HTR-8/SVneo (cell line): ENCODE results near the gene PAF1.
A peak's percentile ranks its signal among the peaks of the same experiment; 100 is the strongest.

ENCODE experiments used
- DNase-seq: peaks from one replicate; pipeline ENCODE4 v3.0.0; 2011; ENCODE audit warnings: low spot score, mixed read lengths; ENCODE audit not compliant: insufficient read length
- FAIRE-seq: peaks from 2 replicates; lab custom pipeline; 2011; peaks lifted over from hg19 to GRCh38; lab: Jason Lieb, UNC

PAF1 gene

DNA sequence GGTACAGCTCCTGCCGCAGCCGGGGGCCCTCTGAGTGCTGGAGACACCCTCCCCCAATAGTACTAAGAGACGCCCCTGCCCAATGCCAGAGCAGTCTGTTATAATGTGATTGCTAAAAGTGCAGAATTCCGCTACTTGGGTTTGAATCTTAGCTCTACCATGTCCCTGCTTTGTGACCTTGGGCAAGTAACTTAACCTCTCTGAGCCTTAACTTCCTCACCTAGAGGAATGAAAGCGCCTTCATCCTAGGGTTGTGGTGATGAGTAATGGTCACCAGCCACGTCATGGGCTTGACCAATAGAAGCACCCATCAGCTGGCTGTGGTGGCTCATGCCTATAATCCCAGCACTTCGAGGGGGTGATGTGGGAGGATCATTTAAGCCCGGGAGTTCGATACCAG, 28.1 kb upstream of the PAF1 start:
- FAIRE-seq: no peak
- DNase-seq: no peak

DNA sequence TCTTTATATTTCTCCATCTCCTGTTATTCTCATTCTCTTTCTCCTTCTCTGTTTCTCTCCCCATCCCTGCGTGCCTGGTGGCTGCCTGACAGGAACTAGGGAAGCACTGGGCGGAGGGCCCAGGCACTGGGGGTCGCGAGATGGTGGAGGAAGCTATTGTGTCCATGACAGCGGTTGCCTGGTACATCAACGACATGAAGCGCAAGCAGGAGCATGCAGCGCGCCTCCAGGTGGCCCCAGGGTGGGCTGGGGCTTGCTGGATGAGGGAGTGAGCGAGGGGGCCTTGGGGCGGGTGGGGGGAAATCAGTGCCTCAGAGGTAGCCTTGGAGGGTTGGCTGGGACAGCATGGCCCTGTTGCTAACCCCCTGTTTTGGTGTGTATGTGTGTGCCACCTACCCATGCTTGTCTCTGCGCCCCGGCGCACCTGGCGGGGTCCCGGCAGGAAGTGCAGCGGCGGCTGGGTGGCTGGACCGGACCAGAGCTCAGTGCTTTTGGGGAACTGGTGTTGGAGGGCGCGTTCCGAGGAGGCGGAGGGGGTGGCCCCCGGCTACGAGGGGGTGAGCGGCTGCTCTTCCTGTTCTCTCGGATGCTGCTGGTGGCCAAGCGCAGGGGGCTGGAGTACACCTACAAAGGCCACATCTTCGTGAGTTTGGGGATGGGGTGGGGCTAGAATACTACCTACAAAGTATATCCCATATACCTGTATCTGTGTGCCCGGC, 26.7 kb upstream of the PAF1 start:
- no peak for DNase-seq
- FAIRE-seq: no peak

DNA sequence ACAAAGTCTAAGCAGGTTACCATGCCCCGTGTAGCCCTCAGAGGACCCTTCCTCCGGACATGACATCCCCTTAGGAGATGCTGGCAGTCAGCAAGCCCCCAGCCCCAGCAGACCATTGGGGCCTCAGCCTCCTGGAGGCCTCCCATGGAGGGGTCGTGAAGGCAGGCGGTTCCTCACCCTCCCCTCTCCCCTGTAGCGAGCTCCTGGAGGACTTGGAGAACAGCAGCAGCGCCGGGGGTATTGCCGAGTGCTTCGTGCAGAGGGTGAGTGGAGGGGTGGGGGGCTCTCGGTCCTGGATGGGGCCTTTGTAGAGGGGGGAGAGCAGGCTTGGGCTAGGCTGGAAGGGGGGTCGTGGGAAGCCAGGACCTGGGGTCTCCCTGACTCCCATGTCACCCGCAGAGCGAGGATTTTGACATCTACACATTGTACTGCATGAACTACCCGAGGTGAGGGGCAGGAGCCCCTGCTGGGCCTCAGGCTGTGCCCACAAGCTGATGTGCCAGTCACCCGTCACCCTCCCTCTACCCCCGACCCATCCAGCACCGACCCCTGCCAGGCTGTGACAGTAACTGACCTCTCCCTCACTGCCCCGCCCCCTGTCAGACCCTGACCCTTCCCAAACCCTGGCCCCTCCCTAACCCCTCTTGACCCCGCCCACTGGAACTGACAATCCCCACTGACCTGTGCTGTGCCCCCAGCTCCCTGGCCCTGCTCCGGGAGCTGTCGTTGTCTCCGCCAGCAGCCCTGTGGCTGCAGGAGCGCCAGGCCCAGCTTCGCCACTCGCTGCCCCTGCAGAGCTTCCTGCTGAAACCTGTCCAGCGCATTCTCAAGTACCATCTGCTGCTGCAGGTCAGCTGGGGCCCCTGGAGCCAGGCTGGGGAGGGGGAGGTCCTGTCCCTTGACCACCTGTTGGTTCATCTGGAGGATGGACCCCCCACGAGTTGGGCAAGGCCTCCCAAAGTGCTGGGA, 25.5 kb upstream of the PAF1 start:
- FAIRE-seq (no peak), DNase-seq (no peak)

DNA sequence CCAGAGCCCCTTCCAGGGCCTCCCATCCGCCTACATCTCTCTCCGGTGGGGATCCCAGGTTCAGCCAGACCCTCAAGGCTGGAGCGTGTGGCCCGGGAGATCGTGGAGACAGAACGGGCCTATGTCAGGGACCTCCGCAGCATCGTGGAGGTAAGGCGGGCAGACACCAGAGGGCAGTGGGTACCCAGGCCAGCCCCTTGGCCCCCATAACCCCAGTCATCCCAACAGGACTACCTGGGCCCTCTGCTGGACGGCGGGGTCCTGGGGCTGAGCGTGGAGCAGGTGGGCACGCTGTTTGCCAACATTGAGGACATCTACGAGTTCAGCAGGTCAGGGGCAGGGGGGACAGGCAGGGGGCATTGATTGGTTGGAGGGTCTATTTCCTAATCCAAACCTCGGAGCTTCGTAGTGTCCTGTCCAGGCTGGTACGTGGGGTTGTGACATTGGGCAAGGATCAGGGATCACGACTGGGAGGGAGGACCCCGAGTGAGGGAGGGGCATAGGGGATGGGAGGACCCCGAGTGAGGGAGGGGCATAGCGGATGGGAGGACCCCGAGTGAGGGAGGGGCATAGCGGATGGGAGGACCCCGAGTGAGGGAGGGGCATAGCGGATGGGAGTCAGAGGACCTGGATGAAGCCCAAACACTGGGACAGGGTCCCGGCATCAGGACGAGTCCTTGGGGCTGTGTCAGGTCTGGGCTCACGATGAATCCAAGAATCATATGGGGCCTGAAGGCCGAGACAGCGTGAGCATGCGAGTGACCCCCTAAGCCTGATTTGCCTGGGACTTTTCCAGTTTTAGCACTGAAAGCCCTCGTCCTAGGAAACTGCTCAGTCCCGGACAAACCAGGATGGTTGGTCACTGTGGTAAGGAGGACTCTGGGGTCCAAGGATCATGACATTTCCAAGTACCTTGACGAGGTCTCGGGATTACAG, 24.5 kb upstream of the PAF1 start:
- no peak for DNase-seq
- no peak for FAIRE-seq

DNA sequence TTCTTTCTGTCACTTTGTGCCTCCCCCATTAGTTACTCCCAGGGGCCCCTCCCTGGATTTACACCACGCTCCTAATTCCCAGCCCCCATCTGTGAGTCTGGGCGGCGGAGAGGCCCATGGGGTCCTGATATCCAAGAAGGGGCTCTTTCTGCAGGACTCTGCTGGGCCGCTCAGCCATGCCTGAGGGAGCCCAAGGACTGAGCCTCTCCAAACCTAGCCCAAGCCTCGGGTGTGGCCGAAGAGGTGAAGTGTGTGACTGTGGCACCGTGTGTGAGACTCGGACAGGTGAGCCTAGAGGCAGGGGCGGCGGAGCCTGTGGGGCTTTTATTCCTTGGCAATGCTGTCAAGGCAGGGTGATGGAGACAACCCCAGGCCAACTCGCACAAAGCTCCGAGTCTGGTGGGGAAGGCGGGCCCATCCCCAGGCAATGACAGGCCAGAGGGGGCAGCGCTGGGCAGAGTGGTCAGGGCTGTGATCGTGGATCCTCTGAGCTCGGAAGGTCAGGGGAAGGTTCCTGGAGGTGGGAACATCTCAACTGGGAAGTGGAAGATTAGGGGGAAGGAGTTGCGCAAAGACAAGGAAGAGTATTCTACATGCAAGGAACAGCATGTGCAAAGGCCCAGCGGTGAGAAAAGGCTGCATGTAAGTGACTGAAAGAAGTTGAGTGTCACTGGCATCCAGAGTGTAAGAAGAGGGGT, 23.2 kb upstream of the PAF1 start:
- no peak for FAIRE-seq
- no peak for DNase-seq

DNA sequence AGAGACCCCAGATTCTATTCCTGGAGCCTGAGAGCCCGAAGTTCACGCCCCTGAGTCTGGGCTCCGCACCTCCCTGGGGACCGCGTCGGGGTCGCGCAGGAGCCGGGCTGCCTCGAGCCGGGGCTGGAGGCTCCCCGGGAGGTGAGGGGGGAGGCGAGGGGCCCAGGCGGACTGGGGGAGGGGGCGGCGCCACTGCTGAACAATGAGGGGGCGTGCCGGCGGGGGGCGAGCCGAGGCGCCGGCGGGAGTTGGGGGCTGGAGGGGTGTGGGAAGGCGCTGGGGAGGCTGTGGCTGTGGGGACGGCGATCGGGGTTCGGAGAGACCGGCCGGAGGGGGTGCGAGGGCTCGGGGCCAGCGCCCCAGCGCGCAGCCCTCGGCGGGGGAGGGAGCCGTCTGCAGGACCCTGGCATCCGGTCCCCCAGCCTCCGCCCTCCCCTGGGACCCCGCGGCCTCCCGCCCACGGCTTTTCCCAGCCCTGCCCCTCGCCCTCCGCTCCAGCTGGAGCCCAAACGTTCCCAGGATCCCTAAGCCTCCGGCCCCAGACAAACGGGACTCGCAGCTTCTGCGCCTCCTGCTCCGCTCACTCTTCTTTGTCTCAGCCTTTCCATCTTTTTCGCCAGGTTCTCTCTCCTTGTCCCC, 22.5 kb upstream of the PAF1 start:
- DNase-seq (no peak), FAIRE-seq (no peak)

DNA sequence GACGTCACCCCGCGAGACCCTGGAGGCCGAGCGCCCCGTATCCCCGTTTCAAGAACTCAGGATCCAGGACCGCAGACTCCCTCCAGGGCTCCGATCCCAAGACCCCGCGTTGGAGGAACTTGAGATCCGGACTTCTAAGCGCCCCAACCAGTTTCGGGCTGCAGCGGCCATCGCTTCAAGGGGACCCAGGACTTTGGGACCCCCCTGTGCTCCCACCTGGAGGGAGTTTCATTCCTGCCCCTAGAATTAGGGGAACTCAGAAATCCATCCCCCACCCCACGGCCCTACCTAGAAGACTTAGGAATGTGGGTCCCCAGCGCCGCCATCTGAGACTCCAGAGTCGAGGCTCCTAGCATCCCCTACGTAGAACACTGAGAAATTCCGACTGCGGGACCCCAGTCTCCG, 22.0 kb upstream of the PAF1 start:
- DNase-seq (no peak), FAIRE-seq (no peak)

DNA sequence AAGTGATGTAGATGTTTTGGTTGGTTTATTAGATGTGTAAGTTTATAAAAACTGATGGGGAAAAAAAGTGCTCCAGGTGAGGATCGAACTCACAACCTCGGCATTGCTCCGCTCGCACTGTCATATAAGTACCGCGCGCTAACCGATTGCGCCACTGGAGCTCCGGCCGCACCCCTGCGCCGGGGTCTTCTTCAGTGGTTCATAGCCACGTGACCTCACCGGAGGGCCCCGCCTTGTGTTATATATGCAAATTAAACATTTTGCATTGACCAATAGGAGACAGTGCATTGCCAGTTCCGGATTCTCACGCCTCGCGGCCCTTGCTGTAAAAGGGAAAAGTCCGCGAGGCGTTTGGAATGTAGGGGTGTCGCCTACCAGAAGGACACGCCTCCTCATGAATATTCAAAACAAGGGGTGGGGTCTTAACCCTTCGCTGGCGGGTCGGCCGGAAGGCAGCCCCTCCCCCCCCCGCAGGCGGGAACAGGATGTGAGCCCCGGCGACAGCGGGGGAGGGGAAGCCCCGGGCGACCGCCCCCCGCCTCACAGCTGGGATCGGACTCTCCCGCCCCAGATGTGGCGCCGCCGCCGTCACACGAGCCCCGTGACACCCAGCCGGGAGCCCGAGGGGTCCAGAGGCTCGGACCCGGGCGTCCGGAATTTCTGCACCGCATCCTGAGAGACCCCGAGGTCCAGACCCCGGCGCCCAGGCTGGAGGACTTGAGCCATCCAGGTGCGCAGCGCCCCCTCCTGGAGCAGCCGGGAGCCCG, 21.4 kb upstream of the PAF1 start, which contains the start of gene PLEKHG2:
Gene PLEKHG2, plus strand, starts transcription at position 570 of the 767 bp plus-strand sequence. CDS start 1,418 bp downstream, outside the sequence.
- peak; percentile 95 for DNase-seq
- no peak for FAIRE-seq

DNA sequence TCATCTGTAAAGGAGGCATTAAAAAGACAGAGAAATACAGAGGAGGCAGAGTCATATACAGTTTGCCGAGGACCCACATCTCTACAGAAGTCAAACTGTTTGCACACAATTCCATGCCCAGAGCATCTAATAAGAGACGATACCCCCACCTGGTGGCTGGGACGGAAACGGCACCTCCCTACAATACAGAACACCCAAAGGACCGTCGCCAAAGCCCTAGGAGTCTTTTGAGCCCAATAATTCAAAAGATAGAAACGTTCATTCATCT, 20.9 kb upstream of the PAF1 start:
- FAIRE-seq: peak; percentile 42
- DNase-seq: no peak

DNA sequence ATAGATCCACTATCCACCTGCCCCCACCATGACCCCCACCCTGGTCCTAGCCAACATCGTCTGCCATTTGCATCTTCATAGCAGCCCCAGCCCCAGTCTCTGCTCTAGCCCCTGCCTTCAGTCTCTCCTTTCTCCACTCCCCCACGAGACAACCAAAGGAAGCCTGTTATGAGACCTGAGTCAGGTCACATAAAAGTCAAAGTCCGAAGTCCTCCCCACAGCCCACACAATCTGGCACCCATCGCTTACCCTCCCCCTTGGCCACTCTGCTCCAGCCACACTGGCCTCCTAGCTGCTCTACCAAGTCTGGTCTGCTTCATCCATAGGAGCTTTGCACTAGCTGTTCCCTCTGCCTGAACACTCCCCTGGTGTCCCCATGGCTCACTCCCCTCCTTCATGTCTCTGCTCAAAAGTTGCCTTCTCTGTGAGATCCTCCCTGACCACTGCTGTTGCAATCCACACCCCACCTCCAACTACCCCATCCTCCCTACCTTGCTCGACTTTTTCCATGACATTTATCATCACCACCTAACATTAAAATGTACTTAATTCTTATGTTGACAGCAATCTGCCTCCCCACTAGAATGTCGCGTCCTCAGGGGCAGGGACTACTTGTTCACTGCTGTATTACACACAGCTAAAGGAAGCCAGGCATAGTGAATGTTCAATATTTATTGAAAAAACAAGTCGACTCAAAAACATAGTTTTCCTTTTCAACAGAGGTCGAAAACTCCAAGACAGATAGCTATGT, 20.4 kb upstream of the PAF1 start:
- no peak for DNase-seq
- FAIRE-seq: no peak

DNA sequence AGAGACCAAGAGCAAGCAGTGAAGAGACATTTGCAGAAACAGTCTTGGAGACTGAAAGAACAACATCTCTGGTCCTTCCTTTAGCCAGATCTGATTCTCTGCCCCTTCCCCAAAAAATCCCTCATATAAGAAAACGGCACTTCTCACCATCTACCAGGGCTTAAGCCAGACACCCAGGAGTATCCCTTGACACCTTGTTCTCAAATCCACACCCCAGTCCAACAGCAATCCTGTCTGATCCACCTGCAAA, 19.9 kb upstream of the PAF1 start:
- FAIRE-seq: no peak
- no peak for DNase-seq

DNA sequence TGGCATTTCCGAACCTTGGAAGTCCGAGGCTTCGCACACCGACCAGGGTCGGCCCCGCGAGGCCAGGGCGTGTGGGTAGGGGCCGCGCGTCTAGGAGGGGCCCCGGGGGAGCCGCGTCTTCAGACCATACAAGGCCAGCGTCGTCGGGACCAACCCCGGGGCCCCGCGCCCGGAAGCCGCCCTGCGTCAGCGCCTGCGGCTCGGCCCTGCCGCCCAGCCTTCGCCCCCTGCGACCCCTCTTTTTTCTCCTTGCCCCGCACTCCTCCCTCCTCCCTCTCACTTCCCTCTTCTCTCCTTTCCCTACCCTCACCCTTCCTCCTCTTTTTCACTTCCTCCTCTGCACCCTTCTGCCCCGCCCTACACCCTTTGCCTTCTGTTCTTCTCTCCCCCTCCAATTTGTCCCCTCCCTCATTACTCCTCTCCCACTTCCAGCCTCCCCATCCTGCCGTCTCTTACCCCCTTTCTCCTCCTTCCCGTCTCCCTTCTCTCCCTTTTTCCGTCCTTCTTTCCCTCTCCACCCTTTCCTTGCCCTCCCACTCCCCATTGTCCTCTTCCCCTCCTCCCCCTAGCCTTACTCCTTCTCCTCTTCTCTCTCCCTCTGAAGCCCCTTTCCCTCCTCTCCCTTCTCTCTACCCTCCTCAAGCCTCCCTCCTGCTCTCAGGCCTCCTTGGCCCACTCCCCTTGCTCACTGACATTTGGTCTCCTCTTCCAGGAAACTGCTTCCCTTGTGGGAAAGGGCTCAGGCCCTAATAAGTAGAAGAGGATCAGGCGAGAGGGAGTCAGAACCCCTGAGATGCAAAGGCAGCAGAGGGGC, 19.3 kb upstream of the PAF1 start:
- no peak for DNase-seq
- FAIRE-seq: no peak

DNA sequence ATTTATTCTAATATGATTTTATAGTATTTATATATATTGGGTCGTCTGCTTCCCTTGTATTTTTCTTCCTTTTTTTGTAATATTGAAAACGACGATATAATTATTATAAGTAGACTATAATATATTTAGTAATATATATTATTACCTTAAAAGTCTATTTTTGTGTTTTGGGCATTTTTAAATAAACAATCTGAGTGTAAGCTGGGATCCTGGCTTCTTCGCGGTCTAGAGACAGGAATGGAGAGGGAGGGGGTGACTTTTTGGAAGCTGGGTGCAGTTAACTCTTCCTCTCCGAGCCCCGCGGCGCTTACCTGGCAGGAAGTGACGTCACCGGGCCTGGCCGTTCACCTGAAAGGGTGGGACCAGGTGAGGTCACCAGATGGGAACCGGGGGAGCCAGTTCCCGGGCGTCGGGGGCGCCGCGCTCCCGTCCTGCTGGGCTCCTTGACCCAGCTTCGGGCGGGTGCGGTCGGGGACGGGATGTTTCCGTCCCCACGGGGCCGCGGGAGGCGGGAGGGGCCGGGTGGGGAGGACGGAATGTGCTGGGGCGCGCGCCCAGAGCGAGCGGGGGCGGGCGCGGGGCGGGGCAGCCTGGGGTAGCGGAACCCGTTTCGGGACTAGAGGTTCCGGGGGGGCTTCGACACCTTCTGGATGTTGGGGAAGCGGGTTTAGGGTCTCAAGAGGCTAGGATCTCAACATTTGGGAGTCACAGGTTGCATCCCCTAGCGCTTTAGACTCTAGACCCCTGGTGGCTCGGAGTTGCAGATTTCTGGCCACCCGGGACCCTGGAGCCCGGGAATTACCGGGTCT, 18.5 kb upstream of the PAF1 start:
- DNase-seq (no peak), FAIRE-seq (no peak)

DNA sequence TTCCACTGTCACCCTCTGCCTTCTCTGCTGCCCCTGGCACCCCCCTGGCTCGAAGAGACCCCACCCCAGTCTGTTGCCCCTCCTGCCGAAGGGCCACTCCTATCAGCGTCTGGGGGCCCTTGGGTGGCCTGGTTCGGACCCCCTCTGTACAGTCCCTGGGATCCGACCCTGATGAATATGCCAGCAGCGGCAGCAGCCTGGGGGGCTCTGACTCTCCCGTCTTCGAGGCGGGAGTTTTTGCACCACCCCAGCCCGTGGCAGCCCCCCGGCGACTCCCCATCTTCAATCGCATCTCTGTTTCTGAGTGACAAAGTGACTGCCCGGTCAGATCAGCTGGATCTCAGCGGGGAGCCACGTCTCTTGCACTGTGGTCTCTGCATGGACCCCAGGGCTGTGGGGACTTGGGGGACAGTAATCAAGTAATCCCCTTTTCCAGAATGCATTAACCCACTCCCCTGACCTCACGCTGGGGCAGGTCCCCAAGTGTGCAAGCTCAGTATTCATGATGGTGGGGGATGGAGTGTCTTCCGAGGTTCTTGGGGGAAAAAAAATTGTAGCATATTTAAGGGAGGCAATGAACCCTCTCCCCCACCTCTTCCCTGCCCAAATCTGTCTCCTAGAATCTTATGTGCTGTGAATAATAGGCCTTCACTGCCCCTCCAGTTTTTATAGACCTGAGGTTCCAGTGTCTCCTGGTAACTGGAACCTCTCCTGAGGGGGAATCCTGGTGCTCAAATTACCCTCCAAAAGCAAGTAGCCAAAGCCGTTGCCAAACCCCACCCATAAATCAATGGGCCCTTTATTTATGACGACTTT, 17.7 kb upstream of the PAF1 start:
- FAIRE-seq: no peak
- no peak for DNase-seq

DNA sequence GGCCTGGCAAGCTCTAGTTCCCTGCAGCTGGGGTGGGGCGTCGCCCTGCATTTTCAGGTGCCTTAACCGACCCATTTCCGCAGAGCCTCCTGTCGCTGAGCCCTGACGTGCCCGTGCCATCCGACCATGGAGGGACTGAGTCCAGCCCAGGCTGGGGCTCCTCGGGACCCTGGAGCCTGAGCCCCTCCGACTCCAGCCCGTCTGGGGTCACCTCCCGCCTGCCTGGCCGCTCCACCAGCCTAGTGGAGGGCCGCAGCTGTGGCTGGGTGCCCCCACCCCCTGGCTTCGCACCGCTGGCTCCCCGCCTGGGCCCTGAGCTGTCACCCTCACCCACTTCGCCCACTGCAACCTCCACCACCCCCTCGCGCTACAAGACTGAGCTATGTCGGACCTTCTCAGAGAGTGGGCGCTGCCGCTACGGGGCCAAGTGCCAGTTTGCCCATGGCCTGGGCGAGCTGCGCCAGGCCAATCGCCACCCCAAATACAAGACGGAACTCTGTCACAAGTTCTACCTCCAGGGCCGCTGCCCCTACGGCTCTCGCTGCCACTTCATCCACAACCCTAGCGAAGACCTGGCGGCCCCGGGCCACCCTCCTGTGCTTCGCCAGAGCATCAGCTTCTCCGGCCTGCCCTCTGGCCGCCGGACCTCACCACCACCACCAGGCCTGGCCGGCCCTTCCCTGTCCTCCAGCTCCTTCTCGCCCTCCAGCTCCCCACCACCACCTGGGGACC, 16.9 kb upstream of the PAF1 start:
- FAIRE-seq: no peak
- no peak for DNase-seq

DNA sequence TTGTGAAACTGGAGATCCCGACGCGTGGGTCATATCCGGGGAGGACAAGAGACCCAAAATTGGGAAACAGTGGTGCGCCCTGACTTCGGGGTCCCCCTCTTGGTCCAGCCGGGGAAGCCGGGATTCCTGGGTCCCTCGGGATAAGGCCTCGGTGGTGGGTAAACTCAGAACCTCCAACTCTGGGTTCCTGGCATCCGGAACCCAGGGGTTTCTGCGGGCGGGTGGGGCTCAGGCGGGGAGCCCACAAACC, 16.4 kb upstream of the PAF1 start:
- DNase-seq (no peak), FAIRE-seq (no peak)
